ENCODE data around the gene MRPS22. TPM values are rescaled to one million over a fixed set of nuclear protein-coding genes. Genes with fewer than 3 reads are reported as not detected.
A peak's percentile ranks its signal among the peaks of the same experiment; 100 is the strongest.

The MRPS22 gene
- total RNA-seq, result 10 to 100 TPM; 63.3 to 67.9 TPM

- no peaks in the 10 kb centered on the region for H3K9me3 ChIP-seq
- intact Hi-C loops (cut with DNase I), result no loop called here
- H3K9ac ChIP-seq (ENCODE audit: low read depth in 2 of 2, low read length in 2 of 2), result peak within 1 kb of the TSS; percentile 72 to 92
- H3K27me3 ChIP-seq, result no peaks in the 10 kb centered on the region
- DNase-seq, result peak; percentile 89
- no peaks in the 10 kb centered on the region for H3K36me3 ChIP-seq
- peak within 1 kb of the TSS; percentile 93 for H3K4me3 ChIP-seq
- H3K4me1 ChIP-seq, result peaks cover 9% of the 10 kb centered on the region
- no peak for TF ChIP-seq CTCF (IDR thresholded peaks at IDR 0.05)
- peak within 1 kb of the TSS; percentile 90 for H3K27ac ChIP-seq
Measured at GRCh38 chr3:139343895-139344856, at the start of gene MRPS22. MRPS22 (plus strand) TSS chr3:139344020; CDS start chr3:139344027, 7 bp downstream.

GRCh38 chr3:139295040-139295439 is 48.8 kb upstream of the MRPS22 start:
- no peak overlapping the region for H3K9ac ChIP-seq (ENCODE audit: low read depth in 2 of 2, low read length in 2 of 2)
- intact Hi-C loops (cut with DNase I), result no loop called here
- no peaks in the 10 kb centered on the region for H3K4me1 ChIP-seq
- H3K9me3 ChIP-seq, result no peaks in the 10 kb centered on the region
- H3K36me3 ChIP-seq, result no peaks in the 10 kb centered on the region
- no peak overlapping the region for H3K27ac ChIP-seq
- no peaks in the 10 kb centered on the region for H3K27me3 ChIP-seq
- no peak for TF ChIP-seq CTCF (IDR thresholded peaks at IDR 0.05)
- DNase-seq, result no peak
- H3K4me3 ChIP-seq, result no peak overlapping the region

- Histone ChIP-seq H3K4me3 (no peak overlapping the region), H3K27me3 (no peaks in the 10 kb centered on the region), H3K36me3 (no peaks in the 10 kb centered on the region), H3K9ac (ENCODE audit: low read depth in 2 of 2, low read length in 2 of 2) (no peak overlapping the region), H3K9me3 (no peaks in the 10 kb centered on the region), H3K27ac (no peak overlapping the region), H3K4me1 (no peaks in the 10 kb centered on the region)
- intact Hi-C loops (cut with DNase I), result no loop called here
- TF ChIP-seq CTCF (IDR thresholded peaks at IDR 0.05), result no peak
- DNase-seq, result no peak
Measured at GRCh38 chr3:139296141-139296718, 47.6 kb upstream of the MRPS22 start.

GRCh38 chr3:139297588-139298311 is 46.1 kb upstream of the MRPS22 start:
- no peak for TF ChIP-seq CTCF (IDR thresholded peaks at IDR 0.05)
- Histone ChIP-seq H3K9me3 (no peaks in the 10 kb centered on the region), H3K4me3 (no peak overlapping the region), H3K27me3 (no peaks in the 10 kb centered on the region), H3K9ac (ENCODE audit: low read depth in 2 of 2, low read length in 2 of 2) (no peak overlapping the region), H3K27ac (no peak overlapping the region), H3K36me3 (no peaks in the 10 kb centered on the region), H3K4me1 (no peaks in the 10 kb centered on the region)
- intact Hi-C loops (cut with DNase I), result no loop called here
- DNase-seq, result no peak

Measured in colonic mucosa (tissue), 4 donors.